ENCODE data around the gene UBA1.

Gene UBA1

DNA sequence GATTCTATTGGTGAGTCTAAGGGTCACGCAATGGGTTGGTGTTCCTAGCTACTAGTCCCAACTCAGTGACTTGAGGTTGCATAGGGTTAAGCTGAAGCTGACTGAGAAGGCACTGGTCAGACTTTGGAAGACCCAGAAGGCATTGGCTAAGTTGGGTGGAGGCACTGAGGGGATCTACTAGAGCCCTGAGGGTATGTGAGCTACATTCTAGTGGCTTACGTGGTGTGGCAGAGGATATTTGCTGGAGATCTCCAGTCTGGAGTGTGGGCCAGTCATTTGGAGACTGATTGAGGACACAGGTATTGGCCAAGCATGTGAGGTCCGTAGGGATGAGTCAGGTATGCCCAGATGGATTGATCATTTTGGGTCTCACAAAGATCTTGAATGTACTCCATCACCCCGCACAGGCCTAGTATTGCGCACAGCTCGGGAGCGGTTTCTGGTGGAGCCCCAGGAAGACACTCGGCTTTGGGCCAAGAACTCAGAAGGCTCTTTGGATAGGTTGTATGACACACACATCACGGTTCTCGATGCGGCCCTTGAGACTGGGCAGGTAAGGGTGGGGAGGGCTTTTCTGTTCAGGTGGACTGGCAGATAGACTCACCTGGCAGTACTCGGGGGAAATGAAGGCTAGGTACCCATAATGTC, 46.4 kb downstream of the UBA1 start:
- Histone ChIP-seq H2AFZ (ENCODE audit: low read length) (no peak overlapping the region), H3K27me3 (ENCODE audit: insufficient read depth, low read length, poor library complexity, severe bottlenecking) (no peaks in the 10 kb centered on the region), H3K4me1 (ENCODE audit: insufficient read depth, low read length, poor library complexity, severe bottlenecking) (peaks cover 10% of the 10 kb centered on the region), H3K79me2 (ENCODE audit: insufficient read depth, low read length) (peaks cover 48% of the 10 kb centered on the region), H3K4me2 (ENCODE audit: low read depth, low read length, poor library complexity, severe bottlenecking) (no peak overlapping the region), H3F3A (ENCODE audit: low read depth) (no peaks in the 10 kb centered on the region), H3K4me3 (ENCODE audit: low read length, poor library complexity, severe bottlenecking) (no peak overlapping the region), H3K36me3 (ENCODE audit: insufficient read depth, low read length) (peaks cover 47% of the 10 kb centered on the region; the same call in 1 of the 2 replicates), H3K9me3 (ENCODE audit: insufficient read depth, low read depth, low read length) (no peaks in the 10 kb centered on the region), H4K20me1 (ENCODE audit: insufficient read depth, low read length, poor library complexity, severe bottlenecking) (peaks cover 23% of the 10 kb centered on the region), H3K9ac (ENCODE audit: low read depth, low read length, poor library complexity, severe bottlenecking) (no peak overlapping the region), H3K9me2 (replicated peaks; ENCODE audit: low read depth, low read length) (no peaks in the 10 kb centered on the region)
- TF ChIP-seq, protein P1, sequence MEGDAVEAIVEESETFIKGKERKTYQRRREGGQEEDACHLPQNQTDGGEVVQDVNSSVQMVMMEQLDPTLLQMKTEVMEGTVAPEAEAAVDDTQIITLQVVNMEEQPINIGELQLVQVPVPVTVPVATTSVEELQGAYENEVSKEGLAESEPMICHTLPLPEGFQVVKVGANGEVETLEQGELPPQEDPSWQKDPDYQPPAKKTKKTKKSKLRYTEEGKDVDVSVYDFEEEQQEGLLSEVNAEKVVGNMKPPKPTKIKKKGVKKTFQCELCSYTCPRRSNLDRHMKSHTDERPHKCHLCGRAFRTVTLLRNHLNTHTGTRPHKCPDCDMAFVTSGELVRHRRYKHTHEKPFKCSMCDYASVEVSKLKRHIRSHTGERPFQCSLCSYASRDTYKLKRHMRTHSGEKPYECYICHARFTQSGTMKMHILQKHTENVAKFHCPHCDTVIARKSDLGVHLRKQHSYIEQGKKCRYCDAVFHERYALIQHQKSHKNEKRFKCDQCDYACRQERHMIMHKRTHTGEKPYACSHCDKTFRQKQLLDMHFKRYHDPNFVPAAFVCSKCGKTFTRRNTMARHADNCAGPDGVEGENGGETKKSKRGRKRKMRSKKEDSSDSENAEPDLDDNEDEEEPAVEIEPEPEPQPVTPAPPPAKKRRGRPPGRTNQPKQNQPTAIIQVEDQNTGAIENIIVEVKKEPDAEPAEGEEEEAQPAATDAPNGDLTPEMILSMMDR (conservative IDR thresholded peaks at IDR 0.05; ENCODE audit: low read length) = no peak
- TF ChIP-seq EZH2phosphoT487 (IDR thresholded peaks at IDR 0.05; ENCODE audit: borderline replicate concordance) = no peak

DNA sequence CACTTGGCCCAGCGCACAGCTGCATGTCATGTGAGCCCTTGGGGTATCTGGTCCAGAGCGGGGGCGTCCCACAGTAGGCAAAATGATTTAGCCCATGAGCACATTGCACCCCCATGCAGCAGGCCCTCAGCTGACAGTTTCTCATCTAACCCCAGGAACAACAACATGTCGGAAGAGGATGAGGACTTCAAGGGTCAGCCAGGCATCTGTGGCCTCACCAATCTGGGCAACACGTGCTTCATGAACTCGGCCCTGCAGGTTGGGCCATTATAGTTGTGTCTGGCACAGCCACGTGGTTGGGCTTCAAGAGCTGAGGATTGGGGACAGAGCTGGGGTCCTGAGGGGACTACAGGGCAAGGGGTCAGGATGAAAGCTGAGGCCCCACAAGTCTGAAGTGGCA, 47.0 kb downstream of the UBA1 start:
- peaks cover 6% of the 10 kb centered on the region for H3K4me1 ChIP-seq (ENCODE audit: insufficient read depth, low read length, poor library complexity, severe bottlenecking)
- no peak for TF ChIP-seq EZH2phosphoT487 (IDR thresholded peaks at IDR 0.05; ENCODE audit: borderline replicate concordance)
- TF ChIP-seq, protein P1 (conservative IDR thresholded peaks at IDR 0.05; ENCODE audit: low read length) = no peak
- no peak overlapping the region for H3K4me2 ChIP-seq (ENCODE audit: low read depth, low read length, poor library complexity, severe bottlenecking)
- H3F3A ChIP-seq (ENCODE audit: low read depth) = no peaks in the 10 kb centered on the region
- no peak overlapping the region for H3K4me3 ChIP-seq (ENCODE audit: low read length, poor library complexity, severe bottlenecking)
- peaks cover 18% of the 10 kb centered on the region for H4K20me1 ChIP-seq (ENCODE audit: insufficient read depth, low read length, poor library complexity, severe bottlenecking)
- H3K27me3 ChIP-seq (ENCODE audit: insufficient read depth, low read length, poor library complexity, severe bottlenecking) = no peaks in the 10 kb centered on the region
- peaks cover 42% of the 10 kb centered on the region for H3K79me2 ChIP-seq (ENCODE audit: insufficient read depth, low read length)
- H3K9me3 ChIP-seq (ENCODE audit: insufficient read depth, low read depth, low read length) = no peaks in the 10 kb centered on the region
- no peak overlapping the region for H3K9ac ChIP-seq (ENCODE audit: low read depth, low read length, poor library complexity, severe bottlenecking)
- no peaks in the 10 kb centered on the region for H3K9me2 ChIP-seq (replicated peaks; ENCODE audit: low read depth, low read length)
- H2AFZ ChIP-seq (ENCODE audit: low read length) = no peak overlapping the region
- peaks cover 50% of the 10 kb centered on the region; the same call in 1 of the 2 replicates for H3K36me3 ChIP-seq (ENCODE audit: insufficient read depth, low read length)

DNA sequence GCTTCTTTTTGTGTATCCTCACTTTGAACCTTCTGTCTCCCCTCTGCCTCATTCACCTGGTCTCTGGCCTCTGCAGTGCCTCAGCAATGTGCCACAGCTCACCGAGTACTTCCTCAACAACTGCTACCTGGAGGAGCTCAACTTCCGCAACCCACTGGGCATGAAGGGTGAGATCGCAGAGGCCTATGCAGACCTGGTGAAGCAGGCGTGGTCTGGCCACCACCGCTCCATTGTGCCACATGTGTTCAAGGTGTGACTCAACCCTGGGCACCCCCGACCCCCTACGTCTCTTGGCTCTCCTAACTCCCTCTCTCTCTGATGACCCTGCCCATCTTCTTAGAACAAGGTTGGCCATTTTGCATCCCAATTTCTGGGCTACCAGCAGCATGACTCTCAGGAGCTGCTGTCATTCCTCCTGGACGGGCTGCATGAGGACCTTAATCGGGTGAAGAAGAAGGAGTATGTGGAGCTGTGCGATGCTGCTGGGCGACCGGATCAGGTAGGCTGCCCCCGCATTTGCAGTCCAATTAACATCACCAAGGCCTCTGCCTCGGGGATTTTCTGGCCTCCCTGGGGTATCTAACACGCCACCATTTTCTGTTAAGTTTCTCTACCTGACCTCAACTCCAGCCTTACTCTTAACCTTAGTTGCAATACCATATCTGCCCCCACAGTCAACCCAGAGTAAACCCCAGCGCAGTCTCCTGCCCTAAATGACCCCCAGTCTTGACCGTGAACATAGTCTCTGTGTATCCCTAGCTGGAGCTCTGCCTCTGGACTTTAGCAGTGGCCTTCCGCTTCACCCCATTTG, 47.8 kb downstream of the UBA1 start:
- Histone ChIP-seq H3K4me3 (ENCODE audit: low read length, poor library complexity, severe bottlenecking) (no peak overlapping the region), H3K9me3 (ENCODE audit: insufficient read depth, low read depth, low read length) (no peaks in the 10 kb centered on the region), H3K9ac (ENCODE audit: low read depth, low read length, poor library complexity, severe bottlenecking) (no peak overlapping the region), H3K9me2 (replicated peaks; ENCODE audit: low read depth, low read length) (no peaks in the 10 kb centered on the region), H3K4me1 (ENCODE audit: insufficient read depth, low read length, poor library complexity, severe bottlenecking) (no peaks in the 10 kb centered on the region), H3K27me3 (ENCODE audit: insufficient read depth, low read length, poor library complexity, severe bottlenecking) (no peaks in the 10 kb centered on the region), H3K79me2 (ENCODE audit: insufficient read depth, low read length) (peaks cover 34% of the 10 kb centered on the region), H3K36me3 (ENCODE audit: insufficient read depth, low read length) (peaks cover 58% of the 10 kb centered on the region; the same call in 1 of the 2 replicates), H4K20me1 (ENCODE audit: insufficient read depth, low read length, poor library complexity, severe bottlenecking) (peaks cover 10% of the 10 kb centered on the region), H3F3A (ENCODE audit: low read depth) (no peaks in the 10 kb centered on the region), H3K4me2 (ENCODE audit: low read depth, low read length, poor library complexity, severe bottlenecking) (no peak overlapping the region), H2AFZ (ENCODE audit: low read length) (no peak overlapping the region)
- TF ChIP-seq EZH2phosphoT487 (IDR thresholded peaks at IDR 0.05; ENCODE audit: borderline replicate concordance) = no peak
- TF ChIP-seq, protein P1 (conservative IDR thresholded peaks at IDR 0.05; ENCODE audit: low read length) = no peak
